HepG2 (cell line): ENCODE data around the gene AUNIP. TPM values are rescaled to one million over a fixed set of nuclear protein-coding genes. Genes with fewer than 3 reads are reported as not detected.

Source experiments
- ATAC-seq: fragments of 200-7000 bp; cut with Tn5 transposase; 3 replicates; pipeline ENCODE4 v1.9.1; 2020; ENCODE audit warnings: mild to moderate bottlenecking, moderate library complexity
- BruUV-seq: library from RNA; stranded (reverse); fragments of 400-500 nt; replicated peaks from 2 replicates; lab custom pipeline; 2021; lab: Mats Ljungman, UMichigan
- CTCF ChIA-PET: fragments of 300-600 bp; formaldehyde crosslinking; extraction: SDS; loops from one replicate; lab custom pipeline; 2021; ENCODE audit warnings: low total read pairs, inconsistent platforms, low intra/inter-chr PET ratio; lab: Yijun Ruan, JAX
- POLR2A ChIA-PET: fragments of 350-600 bp; sonication (Branson Sonifier 250); formaldehyde crosslinking; loops from one replicate; lab custom pipeline; 2020; ENCODE audit warnings: antibody characterized with exemption, inconsistent platforms; lab: Yijun Ruan, JAX
- DNase-seq: peaks from one replicate; pipeline ENCODE4 v3.0.0-alpha.2; 2015; ENCODE audit warnings: low spot score
- FAIRE-seq: peaks from 3 replicates; lab custom pipeline; 2011; peaks lifted over from hg19 to GRCh38; lab: Jason Lieb, UNC
- H2AFZ ChIP-seq: one replicate; pipeline ENCODE4 v1.6.1; 2011; ENCODE audit warnings: low read length, inconsistent platforms
- H3K27ac ChIP-seq: fragments of 300-600 bp; 3 replicates; pipeline ENCODE4 v1.8.0; 2011; ENCODE audit warnings: mixed run types, mild to moderate bottlenecking, mixed read lengths, low read length, inconsistent platforms; ENCODE audit not compliant: insufficient read depth; ENCODE audit errors: extremely low read length
- H3K27me3 ChIP-seq, 2 experiments: fragments of 200-600 bp in 1 of 2; 2 replicates in 1 of 2; 3 replicates in 1 of 2; pipeline versions ENCODE4 v1.6.0 to v1.8.0; 2011; ENCODE audit warnings: low read length in 2 of 2, mild to moderate bottlenecking in 2 of 2, moderate library complexity in 2 of 2, inconsistent platforms in 1 of 2; ENCODE audit not compliant: insufficient read depth in 2 of 2, control insufficient read depth in 1 of 2
- H3K36me3 ChIP-seq, 2 experiments: fragments of 200-600 bp in 1 of 2; replicated peaks in 1 of 2; 2 replicates in 1 of 2; 3 replicates in 1 of 2; pipeline versions ENCODE4 v1.5.1 to v1.8.0; 2011; ENCODE audit warnings: low read length in 2 of 2, inconsistent platforms in 1 of 2; ENCODE audit not compliant: insufficient read depth in 2 of 2, control insufficient read depth in 1 of 2
- H3K4me1 ChIP-seq: 2 replicates; pipeline ENCODE4 v1.5.1; 2012; ENCODE audit warnings: low read length, inconsistent platforms; ENCODE audit not compliant: insufficient read depth
- H3K4me2 ChIP-seq: 2 replicates; pipeline ENCODE4 v1.6.0; 2011; ENCODE audit warnings: low read depth, low read length, inconsistent platforms
- H3K4me3 ChIP-seq, 3 experiments: fragments of 200-600 bp in 1 of 3; sonication (generic), shearing (Covaris generic) in 1 of 3; replicated peaks in 1 of 3; 2 replicates each; pipeline ENCODE4 v1.5.1; 2011 to 2016; ENCODE audit warnings: low read length in 3 of 3, inconsistent platforms in 2 of 3, low read depth in 2 of 3, mild to moderate bottlenecking in 2 of 3, control low read depth in 1 of 3, mixed read lengths in 1 of 3; ENCODE audit not compliant: insufficient read depth in 1 of 3
- H3K79me2 ChIP-seq: one replicate; pipeline ENCODE4 v1.6.1; 2011; ENCODE audit warnings: low read length, inconsistent platforms; ENCODE audit not compliant: insufficient read depth
- H3K9ac ChIP-seq: 2 replicates; pipeline ENCODE4 v1.6.0; 2011; ENCODE audit warnings: mild to moderate bottlenecking, low read depth, low read length, inconsistent platforms; ENCODE audit not compliant: insufficient read depth
- H3K9me3 ChIP-seq: 2 replicates; pipeline ENCODE4 v1.5.1; 2012; ENCODE audit warnings: mild to moderate bottlenecking, low read length
- H4K20me1 ChIP-seq: 2 replicates; pipeline ENCODE4 v1.6.0; 2011; ENCODE audit warnings: inconsistent platforms, mild to moderate bottlenecking, low read length, moderate library complexity; ENCODE audit not compliant: insufficient read depth
- CREB1 ChIP-seq, 2 experiments: fragments of 450-650 bp in 1 of 2; IDR thresholded peaks; 2 replicates each; pipeline ENCODE4 v1.6.1; 2016 to 2017; ENCODE audit warnings: control low read depth in 1 of 2, mild to moderate bottlenecking in 1 of 2, missing compliant biosample characterization in 1 of 2, missing genetic modification characterization in 1 of 2
- ELF3 ChIP-seq: IDR thresholded peaks from 2 replicates; pipeline ENCODE4 v1.6.1; 2016; ENCODE audit warnings: missing genetic modification reagents, missing compliant biosample characterization
- HDAC1 ChIP-seq: sonication (generic); formaldehyde crosslinking; IDR thresholded peaks from 2 replicates; pipeline ENCODE4 v1.5.1; 2020; ENCODE audit warnings: mild to moderate bottlenecking, missing genetic modification reagents
- HOXD1 ChIP-seq: sonication (generic); formaldehyde crosslinking; IDR thresholded peaks from 2 replicates; pipeline ENCODE4 v1.5.0; 2020; ENCODE audit warnings: missing genetic modification reagents
- SAP130 ChIP-seq: IDR thresholded peaks from 2 replicates; pipeline ENCODE4 v1.6.1; 2016; ENCODE audit warnings: low read depth
- SMC3 ChIP-seq: IDR thresholded peaks from 2 replicates; pipeline ENCODE4 v1.6.1; 2011; ENCODE audit warnings: low read length, improper control_type of control experiment
- STAG1 ChIP-seq: sonication (generic); formaldehyde crosslinking; IDR thresholded peaks from 2 replicates; pipeline ENCODE4 v1.4.0; 2020; ENCODE audit warnings: missing genetic modification reagents
- THAP11 ChIP-seq: IDR thresholded peaks from 2 replicates; pipeline ENCODE4 v1.6.1; 2016; ENCODE audit warnings: missing biosample characterization, missing genetic modification reagents
- ZNF567 ChIP-seq: sonication (generic); formaldehyde crosslinking; IDR thresholded peaks from 2 replicates; pipeline ENCODE4 v1.8.1; 2023; ENCODE audit warnings: mild to moderate bottlenecking, missing genetic modification reagents, borderline replicate concordance
- WGBS: methylation state at CpG from one replicate; pipeline ENCODE4 v1.1.6; 2017; ENCODE audit warnings: low lambda C conversion rate; 5-methylcytosine and 5-hydroxymethylcytosine counted together
- in situ Hi-C: cut with HindIII; loops from 2 replicates; pipeline ENCODE4 v1.10.0; 2017; ENCODE audit warnings: low pct_unique_long_range_greater_than_20kb; ENCODE audit not compliant: extremely low pct_ligation_motif_present
- intact Hi-C: fragments of 100-400 bp; cut with micrococcal nuclease; formaldehyde crosslinking; loops from one replicate; pipeline ENCODE4 v1.10.0; 2022; ENCODE audit not compliant: unreplicated experiment
- polyA plus RNA-seq, 8 experiments: library from polyadenylated mRNA; depleted of rRNA in 3 of 8; stranded (reverse) in 7 of 8; unstranded in 1 of 8; fragments of >200 nt; fragmentation: Illumina TruSeq in 4 of 8; extraction: Trizol in 4 of 8; gene quantifications; 2 replicates each; pipeline versions ENCODE4 v1.2.1 to v1.2.3, GENCODE V29; 2011 to 2016; ENCODE audit warnings: low read depth in 4 of 8, missing spikeins in 1 of 8, mixed read lengths in 1 of 8; ENCODE audit not compliant: insufficient read depth in 1 of 8
- total RNA-seq, 5 experiments: library from RNA; depleted of rRNA; stranded (reverse); fragments of >200 nt; fragmentation: Illumina TruSeq; extraction: Trizol; gene quantifications; 2 replicates each; pipeline ENCODE4 v1.2.3, GENCODE V29; 2016; ENCODE audit warnings: low read depth in 1 of 5
- TF ChIP-seq, protein P1 (sequence below): sonication (generic); formaldehyde crosslinking; IDR thresholded peaks from 2 replicates; pipeline ENCODE4 v1.5.0; 2020; ENCODE audit warnings: mild to moderate bottlenecking, missing genetic modification reagents, moderate library complexity

Gene AUNIP
- total and polyA plus RNA-seq, 2 of the 13 experiments (the other 11 are each of a cell fraction or from before 2014, with no cell fraction given), result 3.8 to 12.3 TPM

DNA sequence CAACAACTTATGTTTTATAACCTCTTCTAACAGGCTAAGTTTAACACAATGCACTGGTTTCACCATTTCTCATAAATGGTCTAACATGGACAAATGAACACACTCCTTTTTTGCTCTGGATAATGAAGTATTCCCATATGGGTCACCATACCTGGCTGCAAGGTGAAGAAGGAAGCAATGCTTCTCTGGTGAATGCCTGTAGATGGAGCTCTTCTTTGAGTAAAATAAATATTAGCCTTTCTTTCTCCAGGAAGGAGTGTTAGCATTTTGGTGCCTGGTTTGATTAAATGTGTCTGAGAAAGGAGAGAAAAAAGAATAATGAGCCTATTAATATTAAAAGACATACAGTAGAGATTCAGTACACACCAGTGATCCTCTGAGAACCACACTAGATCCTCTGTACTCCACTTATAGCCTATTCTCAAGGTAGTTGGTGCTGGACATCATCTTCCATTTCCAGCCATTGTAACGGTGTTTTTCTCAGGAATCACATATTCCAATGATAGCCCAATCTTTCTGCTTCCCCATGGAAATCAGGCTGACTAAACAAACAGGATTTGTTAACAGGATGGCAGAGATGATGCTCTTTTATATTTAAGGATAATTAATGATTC, 21.9 kb downstream of the AUNIP start:
- no peak overlapping the region for H3K27ac ChIP-seq
- no peak for TF ChIP-seq ZNF567
- peak; percentile 34; the same call in 1 of the 2 replicates for TF ChIP-seq SMC3
- TF ChIP-seq HOXD1, result no peak
- TF ChIP-seq, protein P1, sequence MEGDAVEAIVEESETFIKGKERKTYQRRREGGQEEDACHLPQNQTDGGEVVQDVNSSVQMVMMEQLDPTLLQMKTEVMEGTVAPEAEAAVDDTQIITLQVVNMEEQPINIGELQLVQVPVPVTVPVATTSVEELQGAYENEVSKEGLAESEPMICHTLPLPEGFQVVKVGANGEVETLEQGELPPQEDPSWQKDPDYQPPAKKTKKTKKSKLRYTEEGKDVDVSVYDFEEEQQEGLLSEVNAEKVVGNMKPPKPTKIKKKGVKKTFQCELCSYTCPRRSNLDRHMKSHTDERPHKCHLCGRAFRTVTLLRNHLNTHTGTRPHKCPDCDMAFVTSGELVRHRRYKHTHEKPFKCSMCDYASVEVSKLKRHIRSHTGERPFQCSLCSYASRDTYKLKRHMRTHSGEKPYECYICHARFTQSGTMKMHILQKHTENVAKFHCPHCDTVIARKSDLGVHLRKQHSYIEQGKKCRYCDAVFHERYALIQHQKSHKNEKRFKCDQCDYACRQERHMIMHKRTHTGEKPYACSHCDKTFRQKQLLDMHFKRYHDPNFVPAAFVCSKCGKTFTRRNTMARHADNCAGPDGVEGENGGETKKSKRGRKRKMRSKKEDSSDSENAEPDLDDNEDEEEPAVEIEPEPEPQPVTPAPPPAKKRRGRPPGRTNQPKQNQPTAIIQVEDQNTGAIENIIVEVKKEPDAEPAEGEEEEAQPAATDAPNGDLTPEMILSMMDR (CRISPR knock-in tag), result peak; percentile 64
- TF ChIP-seq CREB1 (IDR thresholded peaks at IDR 0.05), result no peak
- TF ChIP-seq CREB1 (CRISPR knock-in tag; IDR thresholded peaks at IDR 0.05), result peak; percentile 36; the same call in 1 of the 2 replicates
- TF ChIP-seq ELF3 (CRISPR knock-in tag), result 0 out of 2 replicates have a peak, but pooled peaks have one; percentile 35
- TF ChIP-seq STAG1 (CRISPR knock-in tag), result peak; percentile 65
- TF ChIP-seq HDAC1 (CRISPR knock-in tag), result no peak
- TF ChIP-seq THAP11, result peak; percentile 43; the same call in 1 of the 2 replicates
- TF ChIP-seq SAP130, result peak; percentile 29; the same call in 1 of the 2 replicates
- no TSS peak for BruUV-seq
- peak; percentile 67 for FAIRE-seq
- CTCF ChIA-PET, result interaction anchor here (1.2 to 1.4 kb wide), 3 partner anchors 53 to 161 kb away, joined by 3 to 10 read pairs (median 4); partner anchors contain the start of gene PAFAH2
- POLR2A ChIA-PET, result interaction anchor here (0.7 to 1.0 kb wide), 2 partner anchors 17 to 19 kb away, joined by 3 to 4 read pairs; partner anchors contain the start of gene MTFR1L
- 93% methylated on average over 1 of the region's 1 CpG for WGBS
- intact Hi-C loops (loop anchor here (1.0 kb wide), 2 partner anchors 58 to 161 kb away; partner anchors contain the start of gene PAFAH2), in situ Hi-C loops (loop anchor here (5.0 kb wide), 1 partner anchor 50 kb away; no protein-coding TSS in a partner anchor)
- H3K36me3 ChIP-seq, result peaks cover 11 to 33% of the 10 kb centered on the region in 2 experiments
- no peaks in the 10 kb centered on the region for H3K9me3 ChIP-seq
- H3K4me3 ChIP-seq, result no peak overlapping the region
- H3K27me3 ChIP-seq, result no peaks in the 10 kb centered on the region
- peak; percentile 59; the same call in 1 of the 3 replicates for ATAC-seq
- no peak overlapping the region for H3K4me2 ChIP-seq
- DNase-seq, result peak; percentile 41
- no peak overlapping the region for H3K9ac ChIP-seq
- peaks cover 7% of the 10 kb centered on the region; the same call in 1 of the 2 replicates for H3K4me1 ChIP-seq
- H3K79me2 ChIP-seq, result peaks cover 23% of the 10 kb centered on the region
- H2AFZ ChIP-seq, result no peak overlapping the region
- no peaks in the 10 kb centered on the region for H4K20me1 ChIP-seq
